Vagina (tissue), 2 donors: ENCODE results near the gene HTR3C.

ENCODE experiments used
- CTCF ChIP-seq, 3 experiments: fragments of 450-650 bp in 2 of 3; fragments of 200-600 bp in 1 of 3; sonication (generic) in 1 of 3; IDR thresholded peaks; one replicate each; pipeline ENCODE4 v1.5.1; 2017 to 2019; ENCODE audit warnings: antibody characterized with exemption in 3 of 3, mild to moderate bottlenecking in 2 of 3, moderate library complexity in 2 of 3
- POLR2A ChIP-seq, 2 donors: fragments of 450-650 bp; IDR thresholded peaks; one replicate each; pipeline ENCODE4 v1.6.1; 2017; ENCODE audit warnings: antibody characterized with exemption in 2 of 2, mild to moderate bottlenecking in 2 of 2, moderate library complexity in 2 of 2
- POLR2AphosphoS5 ChIP-seq, 2 donors: sonication (generic); formaldehyde crosslinking; IDR thresholded peaks; one replicate each; pipeline ENCODE4 v1.9.0; 2017; ENCODE audit warnings: antibody characterized with exemption in 2 of 2, mild to moderate bottlenecking in 2 of 2, low read depth in 1 of 2; ENCODE audit not compliant: insufficient read depth in 1 of 2

GRCh38 chr3:184099806-184100686, 47.2 kb downstream of the HTR3C start:
- TF ChIP-seq CTCF (IDR thresholded peaks at IDR 0.05) = no peak
- TF ChIP-seq POLR2A (IDR thresholded peaks at IDR 0.05) = no peak
- no peak for TF ChIP-seq POLR2AphosphoS5 (IDR thresholded peaks at IDR 0.05; ENCODE audit: insufficient read depth in 1 of 2, low read depth in 1 of 2)
